CD4-positive, CD25-positive, alpha-beta regulatory T cell (primary cell): ENCODE data around the gene AOPEP. TPM values are rescaled to one million over a fixed set of nuclear protein-coding genes. Genes with fewer than 3 reads are reported as not detected.

Source experiments
- ATAC-seq, 2 donors: fragments of 150-1000 bp; cut with Tn5 transposase; one replicate each; pipeline ENCODE4 v1.10.0; 2021; ENCODE audit warnings: low read depth in 2 of 2, moderate number of reproducible peaks in 2 of 2, moderate library complexity in 1 of 2
- DNase-seq, 3 donors: peaks; one replicate each; pipeline versions ENCODE4 v3.0.0 to v3.0.0-alpha.2; 2012 to 2022; ENCODE audit warnings: mixed read lengths in 1 of 3
- H3K27ac ChIP-seq: one replicate; pipeline ENCODE4 v1.7.0; 2013; ENCODE audit warnings: mild to moderate bottlenecking, low read length; ENCODE audit not compliant: insufficient read depth, poor library complexity, severe bottlenecking
- H3K27me3 ChIP-seq: one replicate; pipeline ENCODE4 v1.7.0; 2013; ENCODE audit warnings: low read length; ENCODE audit not compliant: control insufficient read depth, insufficient read depth
- H3K36me3 ChIP-seq: one replicate; pipeline ENCODE4 v1.7.0; 2013; ENCODE audit warnings: mild to moderate bottlenecking, low read length, moderate library complexity; ENCODE audit not compliant: control insufficient read depth, insufficient read depth
- H3K4me1 ChIP-seq: 2 replicates; pipeline ENCODE4 v1.7.0; 2013; ENCODE audit warnings: mild to moderate bottlenecking, low read length; ENCODE audit not compliant: insufficient read depth, control insufficient read depth, poor library complexity, severe bottlenecking
- H3K4me3 ChIP-seq: one replicate; pipeline ENCODE4 v1.7.0; 2013; ENCODE audit warnings: low read depth, mild to moderate bottlenecking, low read length, moderate library complexity
- H3K9me3 ChIP-seq, 2 experiments: 1 replicate in 1 of 2; 2 replicates in 1 of 2; pipeline ENCODE4 v1.7.0; 2013; ENCODE audit warnings: low read length in 2 of 2, mild to moderate bottlenecking in 1 of 2, moderate library complexity in 1 of 2; ENCODE audit not compliant: control insufficient read depth in 2 of 2
- H3K27ac Mint-ChIP-seq, 3 donors: one replicate each; pipeline ENCODE4 v1.8.0; 2020 to 2022; ENCODE audit warnings: mild to moderate bottlenecking in 3 of 3, mixed read lengths in 3 of 3, moderate library complexity in 2 of 3
- H3K27me3 Mint-ChIP-seq: one replicate; pipeline ENCODE4 v1.8.0; 2022; ENCODE audit warnings: mild to moderate bottlenecking, mixed read lengths
- H3K36me3 Mint-ChIP-seq: one replicate; pipeline ENCODE4 v1.8.0; 2020; ENCODE audit warnings: mixed read lengths
- H3K4me1 Mint-ChIP-seq, 4 donors: one replicate each; pipeline ENCODE4 v1.8.0; 2020 to 2022; ENCODE audit warnings: mixed read lengths in 4 of 4, mild to moderate bottlenecking in 1 of 4
- H3K4me3 Mint-ChIP-seq, 4 donors: one replicate each; pipeline ENCODE4 v1.8.0; 2020 to 2022; ENCODE audit warnings: mild to moderate bottlenecking in 4 of 4, mixed read lengths in 4 of 4, moderate library complexity in 3 of 4
- H3K9me3 Mint-ChIP-seq, 7 donors: one replicate each; pipeline ENCODE4 v1.8.0; 2020 to 2022; ENCODE audit warnings: mixed read lengths in 7 of 7, mild to moderate bottlenecking in 3 of 7, moderate library complexity in 2 of 7
- polyA plus RNA-seq, 4 donors: library from polyadenylated mRNA; unstranded; fragments of 300-500 nt; fragmentation: Illumina TruSeq; gene quantifications; one replicate each; pipeline ENCODE4 v1.2.3, GENCODE V29; 2021
- total RNA-seq: library from RNA; stranded (reverse); gene quantifications from one replicate; pipeline ENCODE4 v1.2.3, GENCODE V29; 2022

Gene AOPEP
- total and polyA plus RNA-seq, 5 donors from 2014 or later = 4.6 to 12.9 (median 6.4) TPM

- DNase-seq (no peak), ATAC-seq (no peak)
- Mint-ChIP-seq H3K27me3 (no peaks in the 10 kb centered on the region), H3K36me3 (peaks cover 12% of the 10 kb centered on the region), H3K4me3 (no peak overlapping the region), H3K27ac (no peak overlapping the region), H3K9me3 (no peaks in the 10 kb centered on the region), H3K4me1 (no peaks in the 10 kb centered on the region)
- no peaks in the 10 kb centered on the region for H3K9me3 ChIP-seq
- H3K27me3 ChIP-seq = no peaks in the 10 kb centered on the region
- H3K4me1 ChIP-seq = no peaks in the 10 kb centered on the region
- H3K36me3 ChIP-seq = no peaks in the 10 kb centered on the region
- no peak overlapping the region for H3K4me3 ChIP-seq
- H3K27ac ChIP-seq = no peak overlapping the region
Measured at GRCh38 chr9:95103281-95103771, 376.8 kb downstream of the AOPEP start.

GRCh38 chr9:95103871-95104580, 377.5 kb downstream of the AOPEP start:
- Histone ChIP-seq H3K27ac (no peak overlapping the region), H3K4me1 (no peaks in the 10 kb centered on the region), H3K4me3 (no peak overlapping the region), H3K27me3 (no peaks in the 10 kb centered on the region), H3K9me3 (no peaks in the 10 kb centered on the region), H3K36me3 (no peaks in the 10 kb centered on the region)
- H3K4me1 Mint-ChIP-seq = no peaks in the 10 kb centered on the region
- peaks cover 12% of the 10 kb centered on the region for H3K36me3 Mint-ChIP-seq
- no peak for ATAC-seq
- H3K4me3 Mint-ChIP-seq = no peak overlapping the region
- H3K27me3 Mint-ChIP-seq = no peaks in the 10 kb centered on the region
- H3K27ac Mint-ChIP-seq = no peak overlapping the region
- H3K9me3 Mint-ChIP-seq = no peaks in the 10 kb centered on the region
- DNase-seq = no peak

- H3K4me3 Mint-ChIP-seq = no peak overlapping the region
- H3K4me1 Mint-ChIP-seq = no peaks in the 10 kb centered on the region
- DNase-seq (no peak), ATAC-seq (no peak)
- no peak overlapping the region for H3K27ac Mint-ChIP-seq
- Histone ChIP-seq H3K9me3 (no peaks in the 10 kb centered on the region), H3K36me3 (no peaks in the 10 kb centered on the region), H3K27me3 (no peaks in the 10 kb centered on the region), H3K27ac (no peak overlapping the region), H3K4me1 (no peaks in the 10 kb centered on the region), H3K4me3 (no peak overlapping the region)
- no peaks in the 10 kb centered on the region for H3K9me3 Mint-ChIP-seq
- peaks cover 12% of the 10 kb centered on the region for H3K36me3 Mint-ChIP-seq
- no peaks in the 10 kb centered on the region for H3K27me3 Mint-ChIP-seq
Measured at GRCh38 chr9:95104581-95104960, 378.1 kb downstream of the AOPEP start.

GRCh38 chr9:95104980-95105379, 378.5 kb downstream of the AOPEP start:
- Histone ChIP-seq H3K9me3 (no peaks in the 10 kb centered on the region), H3K4me1 (no peaks in the 10 kb centered on the region), H3K27me3 (no peaks in the 10 kb centered on the region), H3K36me3 (no peaks in the 10 kb centered on the region), H3K4me3 (no peak overlapping the region), H3K27ac (no peak overlapping the region)
- Mint-ChIP-seq H3K27ac (no peak overlapping the region), H3K9me3 (no peaks in the 10 kb centered on the region), H3K4me3 (no peak overlapping the region), H3K27me3 (no peaks in the 10 kb centered on the region), H3K4me1 (no peaks in the 10 kb centered on the region), H3K36me3 (peaks cover 12% of the 10 kb centered on the region)
- DNase-seq (no peak), ATAC-seq (no peak)

- H3K4me3 ChIP-seq = no peak overlapping the region
- Mint-ChIP-seq H3K27ac (no peak overlapping the region), H3K36me3 (peaks cover 12% of the 10 kb centered on the region), H3K9me3 (no peaks in the 10 kb centered on the region), H3K4me1 (no peaks in the 10 kb centered on the region), H3K27me3 (no peaks in the 10 kb centered on the region), H3K4me3 (no peak overlapping the region)
- H3K27me3 ChIP-seq = no peaks in the 10 kb centered on the region
- no peaks in the 10 kb centered on the region for H3K4me1 ChIP-seq
- H3K27ac ChIP-seq = no peak overlapping the region
- H3K9me3 ChIP-seq = no peaks in the 10 kb centered on the region
- no peaks in the 10 kb centered on the region for H3K36me3 ChIP-seq
- no peak for DNase-seq
- ATAC-seq = no peak
Measured at GRCh38 chr9:95105519-95106287, 379.2 kb downstream of the AOPEP start.

GRCh38 chr9:95107001-95107749, 380.7 kb downstream of the AOPEP start:
- Histone ChIP-seq H3K4me3 (no peak overlapping the region), H3K4me1 (no peaks in the 10 kb centered on the region), H3K9me3 (no peaks in the 10 kb centered on the region), H3K27ac (no peak overlapping the region), H3K36me3 (no peaks in the 10 kb centered on the region), H3K27me3 (no peaks in the 10 kb centered on the region)
- Mint-ChIP-seq H3K9me3 (no peaks in the 10 kb centered on the region), H3K27ac (peak overlapping the region in 1 of 3 donors; percentile 52), H3K36me3 (peaks cover 12% of the 10 kb centered on the region), H3K4me1 (no peaks in the 10 kb centered on the region), H3K4me3 (no peak overlapping the region), H3K27me3 (no peaks in the 10 kb centered on the region)
- DNase-seq (no peak), ATAC-seq (no peak)

GRCh38 chr9:95107976-95108375, 381.5 kb downstream of the AOPEP start:
- Histone ChIP-seq H3K36me3 (no peaks in the 10 kb centered on the region), H3K9me3 (no peaks in the 10 kb centered on the region), H3K27ac (no peak overlapping the region), H3K4me3 (no peak overlapping the region), H3K27me3 (no peaks in the 10 kb centered on the region), H3K4me1 (no peaks in the 10 kb centered on the region)
- H3K27me3 Mint-ChIP-seq = no peaks in the 10 kb centered on the region
- H3K4me3 Mint-ChIP-seq = no peak overlapping the region
- no peaks in the 10 kb centered on the region for H3K4me1 Mint-ChIP-seq
- peaks cover 15% of the 10 kb centered on the region for H3K36me3 Mint-ChIP-seq
- no peak overlapping the region for H3K27ac Mint-ChIP-seq
- no peaks in the 10 kb centered on the region for H3K9me3 Mint-ChIP-seq
- ATAC-seq (no peak), DNase-seq (no peak)
